Upper lobe of left lung (tissue), 4 donors: Measurements from ENCODE around the gene ZCCHC3.

Source experiments
- EP300 ChIP-seq, 4 donors: sonication (generic); formaldehyde crosslinking; IDR thresholded peaks; one replicate each; pipeline ENCODE4 v1.5.1; 2017; ENCODE audit warnings: antibody characterized with exemption in 4 of 4, control low read depth in 2 of 4
- POLR2A ChIP-seq, 4 donors: fragments of 450-650 bp; IDR thresholded peaks; one replicate each; pipeline ENCODE4 v1.5.1; 2016 to 2017; ENCODE audit warnings: antibody characterized with exemption in 4 of 4, mild to moderate bottlenecking in 2 of 4
- POLR2AphosphoS5 ChIP-seq, 2 donors: sonication (generic); formaldehyde crosslinking; IDR thresholded peaks; one replicate each; pipeline ENCODE4 v1.5.1; 2017; ENCODE audit warnings: antibody characterized with exemption in 2 of 2
- TF ChIP-seq, protein P1 (sequence below), 6 experiments: fragments of 450-650 bp in 4 of 6; fragments of 200-600 bp in 2 of 6; sonication (generic) in 2 of 6; IDR thresholded peaks; one replicate each; pipeline ENCODE4 v1.5.1; 2016 to 2019; ENCODE audit warnings: antibody characterized with exemption in 6 of 6

- TF ChIP-seq, protein P1, sequence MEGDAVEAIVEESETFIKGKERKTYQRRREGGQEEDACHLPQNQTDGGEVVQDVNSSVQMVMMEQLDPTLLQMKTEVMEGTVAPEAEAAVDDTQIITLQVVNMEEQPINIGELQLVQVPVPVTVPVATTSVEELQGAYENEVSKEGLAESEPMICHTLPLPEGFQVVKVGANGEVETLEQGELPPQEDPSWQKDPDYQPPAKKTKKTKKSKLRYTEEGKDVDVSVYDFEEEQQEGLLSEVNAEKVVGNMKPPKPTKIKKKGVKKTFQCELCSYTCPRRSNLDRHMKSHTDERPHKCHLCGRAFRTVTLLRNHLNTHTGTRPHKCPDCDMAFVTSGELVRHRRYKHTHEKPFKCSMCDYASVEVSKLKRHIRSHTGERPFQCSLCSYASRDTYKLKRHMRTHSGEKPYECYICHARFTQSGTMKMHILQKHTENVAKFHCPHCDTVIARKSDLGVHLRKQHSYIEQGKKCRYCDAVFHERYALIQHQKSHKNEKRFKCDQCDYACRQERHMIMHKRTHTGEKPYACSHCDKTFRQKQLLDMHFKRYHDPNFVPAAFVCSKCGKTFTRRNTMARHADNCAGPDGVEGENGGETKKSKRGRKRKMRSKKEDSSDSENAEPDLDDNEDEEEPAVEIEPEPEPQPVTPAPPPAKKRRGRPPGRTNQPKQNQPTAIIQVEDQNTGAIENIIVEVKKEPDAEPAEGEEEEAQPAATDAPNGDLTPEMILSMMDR (IDR thresholded peaks at IDR 0.05) = no peak
- TF ChIP-seq POLR2A (IDR thresholded peaks at IDR 0.05) (no peak), POLR2AphosphoS5 (IDR thresholded peaks at IDR 0.05) (no peak), EP300 (IDR thresholded peaks at IDR 0.05) (no peak)
Measured at GRCh38 chr20:343107-343506, 45.7 kb downstream of the ZCCHC3 start.
